Inferior parietal cortex (tissue), 1 donor: Measurements from ENCODE around the gene COL13A1.

Experiments
- DNase-seq: peaks from one replicate; pipeline ENCODE4 v3.0.0-alpha.2; 2016; ENCODE audit errors: extremely low spot score

COL13A1 gene

GRCh38 chr10:69791812-69792211 lies 9.9 kb upstream of the COL13A1 start:
- no peak for DNase-seq

GRCh38 chr10:69792341-69792740 lies 9.4 kb upstream of the COL13A1 start:
- DNase-seq, result no peak

GRCh38 chr10:69794673-69795072 lies 7.0 kb upstream of the COL13A1 start:
- no peak for DNase-seq

DNA sequence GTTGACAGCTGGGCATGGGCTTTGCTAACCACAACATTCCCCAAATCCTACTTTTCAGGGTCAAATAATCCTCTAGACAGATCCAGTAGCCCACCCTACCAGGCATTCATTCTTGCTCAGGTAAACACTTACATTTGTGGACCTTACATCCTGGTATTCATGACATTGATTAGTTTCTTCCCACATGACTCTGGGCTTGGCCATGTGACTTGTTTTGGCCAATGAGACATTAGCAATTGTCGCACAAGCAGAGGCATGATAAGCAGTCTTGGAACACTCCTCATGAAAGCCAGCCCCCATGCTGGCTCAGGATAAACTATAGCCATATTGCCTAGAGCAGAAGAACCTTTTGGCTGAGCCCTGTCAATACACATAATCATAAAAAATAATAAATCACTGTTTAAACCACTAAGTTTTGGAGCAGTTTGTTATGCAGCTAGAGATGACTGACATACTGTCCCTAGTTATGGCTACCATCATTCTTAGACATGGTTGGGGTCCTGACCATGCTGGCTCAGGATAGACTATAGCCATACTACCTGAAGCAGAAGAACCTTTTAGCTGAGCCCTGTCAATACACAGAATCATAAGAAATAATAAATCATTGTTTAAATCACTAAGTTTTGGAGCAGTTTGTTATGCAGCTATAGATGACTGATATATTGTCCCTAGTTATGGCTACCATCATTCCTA lies 6.3 kb upstream of the COL13A1 start:
- no peak for DNase-seq

- DNase-seq, result no peak
Observed at GRCh38 chr10:69797959-69798358, 3.7 kb upstream of the COL13A1 start.

GRCh38 chr10:69800109-69800508 lies 1.6 kb upstream of the COL13A1 start:
- DNase-seq, result peak; percentile 36

DNA sequence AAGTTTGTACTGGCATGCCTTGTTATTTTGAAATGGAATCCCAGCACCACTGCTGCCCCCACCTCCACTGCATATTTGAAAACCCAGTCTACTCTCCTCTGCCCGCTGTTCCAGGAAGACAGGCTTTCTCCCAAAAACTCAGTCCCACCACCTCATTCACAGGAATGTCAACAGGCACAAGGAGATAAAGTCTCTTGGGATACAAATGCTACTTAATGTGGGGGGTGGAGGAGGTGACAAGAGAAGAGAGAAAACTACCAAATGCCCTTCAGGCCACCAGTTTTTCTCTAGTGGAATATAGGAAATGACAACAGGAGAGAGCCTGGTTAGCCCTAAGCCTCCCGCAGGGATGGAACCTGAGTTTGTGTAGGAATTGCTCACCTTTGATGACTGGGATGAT lies 1.0 kb upstream of the COL13A1 start:
- DNase-seq, result no peak

DNA sequence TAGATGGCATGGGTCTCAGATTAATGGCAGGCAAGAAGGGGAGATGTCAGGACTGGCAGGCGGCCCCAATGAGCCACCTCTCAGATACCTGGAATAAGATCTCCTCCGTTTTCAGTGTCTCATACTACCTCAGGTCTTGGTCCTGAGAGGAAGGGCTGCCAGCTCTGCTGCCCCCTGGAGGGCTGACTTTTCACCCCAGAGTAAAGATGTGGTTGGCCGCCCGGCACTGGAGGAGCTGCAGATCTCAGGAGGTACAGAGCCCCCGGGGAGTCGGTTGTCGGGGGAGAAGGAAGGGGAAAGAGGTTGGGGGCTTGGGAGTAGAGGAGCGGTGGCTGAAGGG lies 642 bp upstream of the COL13A1 start:
- DNase-seq, result no peak

DNA sequence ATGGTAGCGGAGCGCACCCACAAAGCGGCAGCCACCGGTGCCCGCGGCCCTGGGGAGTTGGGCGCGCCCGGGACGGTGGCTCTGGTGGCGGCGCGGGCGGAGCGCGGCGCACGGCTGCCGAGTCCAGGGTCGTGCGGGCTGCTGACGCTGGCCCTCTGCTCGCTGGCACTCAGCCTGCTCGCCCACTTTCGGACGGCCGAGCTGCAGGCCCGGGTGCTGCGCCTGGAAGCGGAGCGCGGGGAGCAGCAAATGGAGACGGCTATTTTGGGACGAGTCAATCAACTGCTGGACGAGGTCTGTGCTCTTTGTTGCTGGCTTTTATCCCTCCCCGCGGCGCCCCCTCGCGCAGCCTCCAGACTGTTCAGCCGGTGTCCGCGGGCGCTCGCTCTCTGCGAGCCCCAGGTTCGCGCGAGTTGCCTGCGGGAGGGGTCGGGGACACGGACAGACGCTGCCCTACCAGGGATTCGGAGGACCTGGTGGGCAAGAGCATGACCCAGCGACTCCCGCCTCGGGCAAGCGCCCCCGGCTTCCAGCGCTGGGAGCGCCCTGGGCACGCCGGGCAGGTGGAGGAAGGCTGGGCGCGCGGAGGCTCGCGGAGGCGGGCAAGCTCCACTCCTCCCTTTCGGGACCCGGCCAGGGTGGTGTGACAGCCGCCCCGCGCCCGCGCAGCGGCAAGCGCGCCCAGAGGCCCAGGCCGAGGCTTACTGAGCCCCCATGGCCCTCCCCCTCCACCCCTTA lies 887 bp downstream of the COL13A1 start:
- DNase-seq, result no peak

DNA sequence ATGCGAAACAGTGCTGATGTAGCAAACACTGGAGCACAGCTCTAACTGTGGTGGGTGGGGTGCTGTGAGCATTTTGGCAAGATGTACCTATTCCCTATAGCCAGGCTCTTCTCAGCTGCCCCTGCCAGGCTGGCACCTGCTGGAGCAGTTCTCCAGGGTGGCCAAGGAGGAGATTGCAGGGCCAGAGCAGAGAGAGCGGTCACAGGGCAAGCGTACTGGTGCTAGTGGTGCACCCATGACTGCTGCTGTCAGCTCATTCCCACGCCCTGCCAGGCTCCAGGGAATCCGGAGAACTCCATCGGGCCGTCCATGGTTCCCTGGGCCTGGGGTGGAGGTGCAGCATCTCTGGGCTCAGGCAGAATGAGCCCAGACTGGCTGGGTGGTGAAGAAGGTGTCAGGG lies 2.1 kb downstream of the COL13A1 start:
- no peak for DNase-seq

- no peak for DNase-seq
Observed at GRCh38 chr10:69804775-69805174, 3.1 kb downstream of the COL13A1 start.

DNA sequence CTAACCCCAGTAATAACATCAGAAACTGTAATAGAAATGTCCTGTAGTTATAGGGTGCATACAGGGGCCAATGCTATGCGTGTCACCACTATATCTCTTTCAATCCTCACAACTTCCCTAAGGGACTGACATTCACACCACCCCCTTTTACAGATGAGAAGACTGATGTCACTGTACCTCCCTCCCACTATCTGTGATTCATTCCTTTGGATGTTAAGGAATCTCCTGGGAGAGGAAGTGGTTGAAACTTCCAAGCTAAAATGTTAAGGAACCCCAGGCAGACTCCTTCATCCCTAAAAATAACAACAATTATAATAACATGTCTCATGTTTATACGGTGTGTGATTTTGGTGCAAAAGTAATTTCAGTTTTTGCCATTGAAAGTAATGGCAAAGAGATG lies 5.4 kb downstream of the COL13A1 start:
- no peak for DNase-seq

DNA sequence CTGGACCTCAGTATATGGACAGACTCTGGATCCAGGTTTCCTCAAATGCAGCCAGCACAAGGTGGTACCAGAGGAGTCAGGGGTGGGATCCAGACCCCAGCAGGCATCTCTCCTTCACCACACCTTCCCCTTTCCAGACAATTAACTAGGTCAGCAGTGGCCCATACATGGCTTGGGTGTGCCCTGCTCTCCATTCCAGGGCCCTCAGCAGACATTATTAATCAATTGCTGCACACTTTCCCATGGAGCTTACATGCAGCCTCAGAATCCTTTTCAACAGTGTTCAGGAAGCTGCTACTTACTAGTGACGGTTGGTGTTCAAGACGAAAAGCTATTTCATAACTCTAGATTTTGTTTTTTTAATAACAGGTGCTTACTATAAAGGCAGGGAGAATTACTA lies 6.0 kb downstream of the COL13A1 start:
- DNase-seq, result no peak

- DNase-seq, result no peak
Observed at GRCh38 chr10:69809318-69809717, 7.6 kb downstream of the COL13A1 start.

DNA sequence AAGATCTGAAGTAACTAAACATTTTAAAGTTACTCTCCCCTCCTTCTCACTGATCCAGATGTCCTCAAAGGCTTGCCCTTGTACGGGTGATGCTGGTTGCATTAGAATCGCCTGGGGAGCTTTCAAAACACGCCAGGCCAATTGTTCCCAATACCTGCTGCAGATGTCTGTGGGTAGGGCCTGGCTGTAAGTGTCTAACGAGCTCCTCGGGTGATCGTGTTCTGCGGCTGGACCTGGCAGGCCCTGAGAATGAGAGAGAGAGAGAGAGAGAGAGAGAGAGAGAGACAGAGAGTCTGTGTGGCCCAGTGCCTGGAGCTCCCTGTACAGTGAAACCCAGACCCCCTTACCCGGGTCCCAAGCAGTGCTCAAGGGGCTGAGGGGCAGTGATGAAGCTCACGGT lies 8.4 kb downstream of the COL13A1 start:
- no peak for DNase-seq

DNA sequence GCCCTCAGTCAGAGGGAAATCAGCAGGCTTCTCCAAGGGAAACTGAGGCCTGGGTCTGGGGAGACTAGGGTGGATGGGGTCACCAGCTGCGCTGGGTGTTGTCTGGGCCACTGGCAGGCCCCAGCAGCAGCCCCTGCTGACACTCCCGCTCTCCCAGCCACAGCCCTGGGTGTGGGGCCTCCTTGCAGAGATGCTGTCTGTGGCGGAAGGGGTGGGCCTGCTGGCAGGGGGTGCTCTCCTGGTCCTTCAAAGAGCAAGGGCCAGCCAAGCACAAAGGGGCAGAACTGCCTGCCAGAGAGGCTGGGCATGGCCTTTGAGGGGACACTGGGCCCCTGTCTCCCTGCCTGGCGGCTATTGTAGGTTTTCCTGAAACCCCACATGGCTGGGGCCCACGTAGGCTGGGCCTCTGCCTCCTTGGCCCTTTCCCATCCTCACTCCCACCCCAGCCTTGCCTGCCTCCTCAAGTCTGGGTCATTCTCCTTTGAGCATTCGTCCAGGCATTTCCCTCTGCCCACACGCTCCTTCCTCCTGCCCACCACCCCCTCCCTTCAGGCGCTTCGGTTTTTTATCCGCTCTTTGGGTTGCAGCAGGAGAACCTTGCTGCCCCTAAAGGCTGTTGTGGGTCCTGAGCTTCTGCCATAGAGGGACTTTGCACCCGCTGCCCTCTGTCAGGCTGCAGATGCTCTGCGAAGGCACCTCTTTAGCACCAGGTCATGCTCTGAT lies 9.1 kb downstream of the COL13A1 start:
- DNase-seq, result no peak

GRCh38 chr10:69813632-69814031 lies 11.9 kb downstream of the COL13A1 start:
- no peak for DNase-seq

DNA sequence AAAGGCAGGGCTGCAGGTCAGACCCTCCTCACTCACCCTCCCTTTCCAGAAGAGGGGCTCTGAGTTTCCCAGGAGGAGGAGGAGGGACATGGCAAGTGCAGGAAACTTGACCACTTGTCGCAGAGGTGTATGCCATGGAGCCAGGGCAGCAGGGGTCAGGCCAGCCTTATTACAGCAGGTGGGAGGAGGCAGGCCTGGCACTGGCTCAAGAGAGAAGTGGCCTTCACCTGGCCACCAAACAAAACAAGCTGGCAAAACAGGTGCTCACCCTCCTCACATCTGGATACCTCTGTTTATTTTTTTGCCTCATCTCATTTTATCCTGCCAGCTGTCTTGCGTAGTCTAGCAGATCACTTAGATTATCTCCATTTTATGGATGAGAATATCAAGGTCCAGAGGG lies 12.5 kb downstream of the COL13A1 start:
- DNase-seq, result no peak

DNA sequence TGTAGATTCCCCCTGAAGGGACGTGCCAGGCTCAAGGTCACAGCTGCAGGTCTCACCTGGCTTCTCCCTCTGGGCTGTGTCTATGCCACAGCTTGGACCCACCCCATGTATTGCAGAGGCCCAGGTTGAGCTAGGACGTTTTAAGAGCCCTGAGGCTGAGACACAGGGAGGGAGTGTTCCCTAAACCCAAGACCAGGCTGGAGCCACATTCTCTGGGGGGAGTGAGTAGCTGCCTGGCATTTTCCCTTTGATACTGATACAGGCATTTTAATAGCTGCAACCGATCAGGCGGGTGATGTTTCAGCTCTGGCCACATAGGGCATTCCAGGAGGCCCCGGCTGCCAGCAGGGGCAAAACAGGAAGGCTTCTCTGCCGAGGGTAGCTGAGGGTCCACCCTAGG lies 13.4 kb downstream of the COL13A1 start:
- no peak for DNase-seq

DNA sequence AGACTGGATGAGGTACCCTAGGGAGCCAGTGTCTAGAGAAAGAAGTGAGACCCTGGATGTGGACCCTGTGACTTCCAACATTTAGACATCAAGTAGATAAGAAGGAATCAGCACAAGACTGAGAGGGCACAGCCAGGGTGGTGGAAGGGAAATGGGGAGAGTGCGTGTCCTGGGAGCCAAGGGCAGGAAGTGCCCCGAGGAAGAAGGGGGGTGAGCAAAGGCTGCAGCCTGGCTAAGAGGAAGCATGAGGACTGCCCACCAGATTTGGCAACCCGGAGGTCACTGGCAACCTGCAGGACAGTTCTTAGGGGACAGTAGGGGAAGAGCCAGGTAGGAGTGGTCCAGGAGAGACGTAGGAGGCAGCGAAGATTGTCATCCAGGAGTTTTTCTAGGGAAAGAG lies 14.8 kb downstream of the COL13A1 start:
- DNase-seq, result no peak

GRCh38 chr10:69817078-69817581 lies 15.4 kb downstream of the COL13A1 start:
- no peak for DNase-seq

- no peak for DNase-seq
Observed at GRCh38 chr10:69818676-69819239, 17.1 kb downstream of the COL13A1 start.
